Common myeloid progenitor, CD34-positive (primary cell): Measurements from ENCODE around the gene CD63.

ENCODE experiments used
- CTCF ChIA-PET: fragments of 350-600 bp; sonication (Branson Sonifier 250); formaldehyde crosslinking; loops from one replicate; lab custom pipeline; 2021; ENCODE audit warnings: antibody characterized with exemption; lab: Charles Lee
- POLR2A ChIA-PET: fragments of 350-600 bp; sonication (Branson Sonifier 250); formaldehyde crosslinking; loops from one replicate; lab custom pipeline; 2021; ENCODE audit warnings: antibody characterized with exemption; lab: Charles Lee
- DNase-seq, 3 donors: peaks; one replicate each; pipeline versions ENCODE4 v3.0.0 to v3.0.0-alpha.2; 2013
- H3K27ac ChIP-seq, 2 experiments: 1 replicate in 1 of 2; 2 replicates in 1 of 2; pipeline ENCODE4 v1.7.0; 2013; ENCODE audit warnings: inconsistent platforms in 2 of 2, low read length in 2 of 2, mild to moderate bottlenecking in 2 of 2, low read depth in 1 of 2, moderate library complexity in 1 of 2; ENCODE audit not compliant: severe bottlenecking in 2 of 2, insufficient read depth in 1 of 2, poor library complexity in 1 of 2
- H3K27me3 ChIP-seq, 5 experiments: replicated peaks in 2 of 5; 1 replicate in 3 of 5; 2 replicates in 2 of 5; pipeline versions ENCODE4 v1.6.1 to v1.7.0; 2013; ENCODE audit warnings: low read length in 4 of 5, mild to moderate bottlenecking in 2 of 5, moderate library complexity in 2 of 5, inconsistent platforms in 1 of 5; ENCODE audit not compliant: insufficient read depth in 5 of 5, control insufficient read depth in 4 of 5
- H3K36me3 ChIP-seq, 4 experiments: 1 replicate in 2 of 4; 2 replicates in 2 of 4; pipeline versions ENCODE4 v1.6.1 to v1.7.0; 2013; ENCODE audit warnings: low read length in 3 of 4, control low read depth in 1 of 4, mild to moderate bottlenecking in 1 of 4; ENCODE audit not compliant: control insufficient read depth in 4 of 4, insufficient read depth in 4 of 4
- H3K4me1 ChIP-seq, 4 experiments: 1 replicate in 3 of 4; 2 replicates in 1 of 4; pipeline versions ENCODE4 v1.6.1 to v1.7.1; 2013; ENCODE audit warnings: low read length in 3 of 4, mild to moderate bottlenecking in 3 of 4, control low read depth in 1 of 4, inconsistent platforms in 1 of 4, moderate library complexity in 1 of 4; ENCODE audit not compliant: control insufficient read depth in 4 of 4, insufficient read depth in 4 of 4; ENCODE audit errors: control extremely low read depth in 1 of 4
- H3K4me3 ChIP-seq, 7 experiments: 1 replicate in 4 of 7; 2 replicates in 3 of 7; pipeline versions ENCODE4 v1.5.1 to v1.7.0; 2013; ENCODE audit warnings: mild to moderate bottlenecking in 7 of 7, low read length in 6 of 7, moderate library complexity in 6 of 7, inconsistent platforms in 2 of 7, low read depth in 2 of 7, control low read depth in 1 of 7; ENCODE audit not compliant: insufficient read depth in 4 of 7, control insufficient read depth in 1 of 7; ENCODE audit errors: extremely low read depth in 1 of 7
- H3K9me3 ChIP-seq, 5 experiments: 1 replicate in 4 of 5; 2 replicates in 1 of 5; pipeline versions ENCODE4 v1.6.1 to v1.7.1; 2013; ENCODE audit warnings: low read length in 4 of 5, mild to moderate bottlenecking in 2 of 5, inconsistent platforms in 1 of 5, low read depth in 1 of 5, moderate library complexity in 1 of 5; ENCODE audit not compliant: control insufficient read depth in 4 of 5, insufficient read depth in 2 of 5; ENCODE audit errors: control extremely low read depth in 1 of 5
- WGBS: methylation state at CpG from one replicate; pipeline ENCODE4 v1.1.5; 2013; ENCODE audit not compliant: insufficient coverage; 5-methylcytosine and 5-hydroxymethylcytosine counted together

CD63 gene

GRCh38 chr12:55723516-55724225 is 5.1 kb downstream of the CD63 start:
- no peak for DNase-seq
- peaks cover 6 to 23% (median 17%) of the 10 kb centered on the region in 4 experiments for H3K4me1 ChIP-seq
- H3K9me3 ChIP-seq: no peaks in the 10 kb centered on the region
- POLR2A ChIA-PET: no interaction called here
- no peaks in the 10 kb centered on the region for H3K27me3 ChIP-seq
- H3K36me3 ChIP-seq: peaks cover 3 to 49% (median 38%) of the 10 kb centered on the region in 4 experiments
- CTCF ChIA-PET: interaction anchor here (1.0 to 7.3 kb wide), 7 partner anchors 9 to 81 kb away, joined by 3 to 119 read pairs (median 3); a partner anchor contains a TSS
- no peak overlapping the region for H3K27ac ChIP-seq
- 91% methylated on average over 10 of the region's 10 CpGs for WGBS
- H3K4me3 ChIP-seq: no peak overlapping the region

- 97% methylated on average over 5 of the region's 8 CpGs for WGBS
- peaks cover 6 to 21% (median 14%) of the 10 kb centered on the region in 4 experiments for H3K4me1 ChIP-seq
Measured at GRCh38 chr12:55722948-55723347, 5.9 kb downstream of the CD63 start.

GRCh38 chr12:55721601-55722213 is 7.1 kb downstream of the CD63 start:
- H3K27ac ChIP-seq: no peak overlapping the region
- ChIA-PET POLR2A (interaction anchor here (0.9 kb wide), 1 partner anchor 8 kb away, joined by 3 read pairs; no protein-coding TSS in a partner anchor), CTCF (interaction anchor here (1.7 to 7.3 kb wide), 3 partner anchors 8 to 16 kb away, joined by 4 to 119 read pairs (median 26); partner anchors contain the start of gene CD63)
- H3K4me1 ChIP-seq: peaks cover 0 to 21% (median 13%) of the 10 kb centered on the region in 4 experiments
- H3K9me3 ChIP-seq: no peaks in the 10 kb centered on the region
- DNase-seq: no peak
- H3K27me3 ChIP-seq: no peaks in the 10 kb centered on the region
- H3K36me3 ChIP-seq: peaks cover 3 to 41% (median 35%) of the 10 kb centered on the region in 4 experiments
- H3K4me3 ChIP-seq: no peak overlapping the region
- WGBS: 97% methylated on average over 13 of the region's 14 CpGs

More at GRCh38 chr12:55722948-55723347, 5.9 kb downstream of the CD63 start:
- Histone ChIP-seq H3K4me3 (no peak overlapping the region), H3K27me3 (no peaks in the 10 kb centered on the region), H3K36me3 (peaks cover 3 to 49% (median 38%) of the 10 kb centered on the region in 4 experiments), H3K9me3 (no peaks in the 10 kb centered on the region), H3K27ac (no peak overlapping the region)
- ChIA-PET POLR2A (no interaction called here), CTCF (interaction anchor here (1.3 to 7.3 kb wide), 3 partner anchors 13 to 73 kb away, joined by 3 to 119 read pairs (median 5); a partner anchor contains a TSS)
- no peak for DNase-seq

- CTCF ChIA-PET: interaction anchor here (0.6 to 7.3 kb wide), 7 partner anchors 9 to 65 kb away, joined by 3 to 119 read pairs (median 6); partner anchors contain the start of gene CD63
- POLR2A ChIA-PET: interaction anchor here (0.9 kb wide), 1 partner anchor 8 kb away, joined by 3 read pairs; no protein-coding TSS in a partner anchor
Measured at GRCh38 chr12:55720894-55721444, 7.8 kb downstream of the CD63 start.

GRCh38 chr12:55720071-55720564 is 8.7 kb downstream of the CD63 start, which contains the start of gene RDH5:
RDH5 (plus strand) TSS chr12:55720393; CDS start chr12:55721185, 792 bp downstream.
- H3K36me3 ChIP-seq: peaks cover 3 to 29% (median 27%) of the 10 kb centered on the region in 4 experiments
- no peaks in the 10 kb centered on the region for H3K9me3 ChIP-seq
- peaks cover 3 to 31% (median 22%) of the 10 kb centered on the region in 4 experiments for H3K4me1 ChIP-seq
- H3K27me3 ChIP-seq: no peaks in the 10 kb centered on the region
- no peak for DNase-seq
- H3K27ac ChIP-seq: no peak within 1 kb of the TSS
- ChIA-PET CTCF (interaction anchor here (0.6 to 7.3 kb wide), 9 partner anchors 8 to 69 kb away, joined by 3 to 119 read pairs (median 5); partner anchors contain the start of gene CD63), POLR2A (no interaction called here)
- 93% methylated on average over 5 of the region's 6 CpGs for WGBS
- no peak within 1 kb of the TSS for H3K4me3 ChIP-seq

More at GRCh38 chr12:55720894-55721444, 7.8 kb downstream of the CD63 start:
- DNase-seq: peak in 2 of 3 donors; percentile 46 to 48
- Histone ChIP-seq H3K9me3 (no peaks in the 10 kb centered on the region), H3K27me3 (no peaks in the 10 kb centered on the region), H3K36me3 (peaks cover 3 to 35% (median 33%) of the 10 kb centered on the region in 4 experiments), H3K4me1 (peaks cover 0 to 23% (median 15%) of the 10 kb centered on the region in 4 experiments), H3K4me3 (no peak overlapping the region), H3K27ac (no peak overlapping the region)
- 93% methylated on average over 9 of the region's 9 CpGs for WGBS

- 92% methylated on average over 2 of the region's 7 CpGs for WGBS
- Histone ChIP-seq H3K4me1 (peaks cover 3 to 27% (median 19%) of the 10 kb centered on the region in 4 experiments), H3K36me3 (peaks cover 3 to 24% (median 23%) of the 10 kb centered on the region in 4 experiments), H3K4me3 (no peak overlapping the region), H3K27ac (no peak overlapping the region), H3K9me3 (no peaks in the 10 kb centered on the region), H3K27me3 (no peaks in the 10 kb centered on the region)
- ChIA-PET POLR2A (no interaction called here), CTCF (interaction anchor here (0.9 to 7.3 kb wide), 7 partner anchors 11 to 61 kb away, joined by 3 to 119 read pairs (median 7); partner anchors contain the start of gene CD63)
- no peak for DNase-seq
Measured at GRCh38 chr12:55719371-55719770, 9.4 kb downstream of the CD63 start.
